Daoy (cell line): ENCODE data around the gene DOC2A. TPM values are rescaled to one million over a fixed set of nuclear protein-coding genes. Genes with fewer than 3 reads are reported as not detected.
"Not testable (repeated sequence)": the region's sequence is repeated elsewhere in the genome, so short reads cannot be mapped to it uniquely, and the experiment has no call there.

Source experiments
- DNase-seq: peaks from one replicate; pipeline ENCODE4 v3.0.0-alpha.2; 2015; ENCODE audit warnings: low read depth
- total RNA-seq: library from RNA; depleted of rRNA; stranded (reverse); fragments of >200 nt; shearing (Covaris generic); gene quantifications from 2 replicates; pipeline ENCODE4 v1.2.3, GENCODE V29; 2014; rRNA removed

DOC2A gene
- total RNA-seq, 1 experiment from 2014 or later: not detected

DNA sequence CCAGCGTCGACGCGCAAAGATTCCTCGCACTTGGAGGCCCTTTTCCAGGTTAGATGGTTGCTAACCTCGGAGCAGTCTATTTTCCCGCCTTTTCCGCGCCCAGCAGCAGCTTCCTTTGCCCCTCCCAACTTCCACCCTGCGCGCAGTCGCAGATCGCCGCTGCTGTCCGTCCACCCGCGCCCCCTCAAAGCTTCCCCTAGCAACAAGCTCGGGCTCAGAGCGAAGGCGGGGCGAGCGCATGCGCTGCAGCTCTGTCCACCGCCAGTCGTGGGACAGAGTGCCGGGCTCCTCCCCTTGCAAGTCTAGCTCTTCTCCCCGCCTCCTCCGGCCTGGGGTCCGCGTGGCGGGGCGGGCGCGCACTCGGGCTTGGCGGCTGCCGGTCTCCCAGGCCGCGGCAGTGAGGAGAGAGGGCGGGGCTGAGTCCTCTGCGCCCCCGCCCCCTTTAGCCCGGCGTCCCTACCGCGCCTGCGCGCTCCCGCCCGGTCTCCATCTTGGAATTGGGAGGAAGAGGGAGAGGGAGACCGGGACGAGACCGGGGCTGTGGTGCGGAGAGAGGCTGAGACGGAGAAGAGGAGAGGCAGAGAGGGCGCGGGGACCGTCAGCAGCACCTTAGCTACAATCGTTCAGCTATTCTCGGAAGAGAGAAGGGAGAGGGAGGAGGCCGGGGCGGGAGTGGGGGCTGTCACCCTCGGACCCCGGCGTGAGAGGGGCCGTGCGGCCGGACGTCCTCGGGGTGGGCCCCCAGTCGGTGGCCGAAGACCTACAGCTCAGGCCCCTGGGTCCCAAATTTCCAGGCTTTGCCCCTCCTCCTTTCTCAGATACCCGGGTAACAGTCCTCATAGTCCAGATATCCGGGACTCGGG, 37.2 kb downstream of the DOC2A start, which contains the start of gene TAOK2:
TAOK2 (plus strand) TSS at position 485 of the 863 bp plus-strand sequence. CDS start 3,905 bp downstream, outside the sequence.
- DNase-seq: peak; percentile 98

DNA sequence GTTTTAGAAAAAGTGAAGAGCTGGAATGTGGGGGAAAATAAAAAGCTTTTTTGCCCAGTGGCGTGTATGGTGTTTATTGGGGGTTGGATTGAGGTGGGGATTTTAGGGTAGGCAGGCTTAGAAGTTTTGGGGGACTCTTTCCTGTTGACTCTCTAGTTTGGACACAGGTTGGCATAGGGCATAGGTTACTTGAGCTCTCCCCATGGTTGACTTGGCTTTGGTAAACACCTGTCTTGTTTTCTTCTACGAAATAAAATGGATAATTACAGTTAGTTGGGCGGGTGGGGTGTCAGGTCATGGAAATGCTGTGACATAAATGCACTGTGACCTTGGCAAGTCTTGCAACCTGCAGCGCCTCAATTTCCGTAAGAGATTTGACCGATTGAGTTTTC, 37.8 kb downstream of the DOC2A start:
- no peak for DNase-seq

DNA sequence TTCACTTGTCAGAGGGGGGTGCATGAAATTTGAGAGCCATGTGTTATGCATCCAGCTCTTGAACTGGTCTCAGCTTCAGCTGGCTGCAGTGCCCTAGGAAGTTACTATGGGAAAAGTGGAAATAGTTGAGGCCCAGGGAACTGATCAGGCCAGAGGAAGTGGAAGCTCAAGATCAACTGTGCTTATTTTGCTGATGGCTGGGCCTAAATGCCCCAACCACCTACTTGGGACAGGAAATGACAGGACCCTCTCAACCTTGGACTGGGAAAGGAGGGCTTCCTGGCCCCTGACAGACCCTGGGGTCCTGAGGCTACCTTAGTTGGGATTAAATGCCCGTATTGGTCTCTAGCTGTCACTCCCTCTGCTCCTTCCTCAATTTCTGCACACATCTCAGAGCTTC, 38.3 kb downstream of the DOC2A start:
- DNase-seq: no peak

DNA sequence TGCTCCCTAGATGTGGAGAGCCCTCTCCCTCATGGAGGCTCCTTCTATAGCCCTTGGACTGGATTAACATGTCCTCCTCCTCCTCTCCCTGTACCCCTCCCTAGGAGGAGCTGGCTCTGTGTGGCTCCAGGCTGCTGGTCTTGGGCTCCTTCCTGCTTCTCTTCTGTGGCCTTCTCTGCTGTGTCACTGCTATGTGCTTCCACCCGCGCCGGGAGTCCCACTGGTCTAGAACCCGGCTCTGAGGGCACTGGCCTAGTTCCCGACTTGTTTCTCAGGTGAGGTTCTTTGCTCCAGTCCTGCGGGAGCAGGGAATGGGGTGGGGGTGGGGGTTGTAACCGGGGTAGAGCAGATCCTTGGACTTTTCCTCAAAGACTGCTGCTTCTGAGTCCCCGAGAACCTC, 39.5 kb downstream of the DOC2A start:
- DNase-seq: no peak

DNA sequence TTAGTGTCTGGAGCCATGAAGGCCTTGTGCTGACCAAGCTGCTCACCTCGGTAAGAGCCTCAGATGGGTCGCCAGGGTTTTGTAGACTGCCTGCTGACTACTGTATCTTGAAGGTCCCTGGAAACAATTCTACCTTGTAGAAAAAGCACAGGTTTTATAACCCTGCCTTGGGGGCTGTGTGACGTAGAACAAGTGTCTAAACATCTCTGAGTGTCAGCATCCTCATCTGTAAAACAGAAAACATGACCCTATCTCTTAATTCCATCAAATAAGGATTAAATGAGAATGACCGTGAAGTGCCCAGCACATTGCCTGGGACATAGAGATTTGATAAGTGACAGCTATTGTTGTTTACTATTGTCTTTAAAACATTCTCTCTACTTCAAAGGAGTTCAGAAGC, 42.6 kb downstream of the DOC2A start:
- DNase-seq: no peak

DNA sequence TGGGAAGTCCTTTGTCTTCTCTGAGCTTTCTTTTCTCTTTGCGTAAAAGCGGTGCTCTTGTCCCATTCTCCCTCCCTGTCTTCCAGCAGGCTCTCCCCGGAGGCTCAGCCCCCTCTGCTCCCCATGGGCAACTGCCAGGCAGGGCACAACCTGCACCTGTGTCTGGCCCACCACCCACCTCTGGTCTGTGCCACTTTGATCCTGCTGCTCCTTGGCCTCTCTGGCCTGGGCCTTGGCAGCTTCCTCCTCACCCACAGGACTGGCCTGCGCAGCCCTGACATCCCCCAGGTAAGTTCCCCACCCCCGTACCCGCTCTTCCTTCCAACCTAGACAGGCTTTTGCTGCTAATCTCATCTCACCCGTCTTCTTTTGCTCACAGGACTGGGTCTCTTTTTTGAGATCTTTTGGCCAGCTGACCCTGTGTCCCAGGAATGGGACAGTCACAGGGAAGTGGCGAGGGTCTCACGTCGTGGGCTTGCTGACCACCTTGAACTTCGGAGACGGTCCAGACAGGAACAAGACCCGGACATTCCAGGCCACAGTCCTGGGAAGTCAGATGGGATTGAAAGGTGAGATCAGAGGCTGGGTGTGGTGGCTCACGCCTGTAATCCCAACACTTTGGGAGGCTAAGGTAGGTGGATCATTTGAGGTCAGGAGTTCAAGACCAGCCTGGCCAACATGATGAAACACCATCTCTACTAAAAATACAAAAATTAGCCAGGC, 47.6 kb downstream of the DOC2A start:
- DNase-seq: no peak

DNA sequence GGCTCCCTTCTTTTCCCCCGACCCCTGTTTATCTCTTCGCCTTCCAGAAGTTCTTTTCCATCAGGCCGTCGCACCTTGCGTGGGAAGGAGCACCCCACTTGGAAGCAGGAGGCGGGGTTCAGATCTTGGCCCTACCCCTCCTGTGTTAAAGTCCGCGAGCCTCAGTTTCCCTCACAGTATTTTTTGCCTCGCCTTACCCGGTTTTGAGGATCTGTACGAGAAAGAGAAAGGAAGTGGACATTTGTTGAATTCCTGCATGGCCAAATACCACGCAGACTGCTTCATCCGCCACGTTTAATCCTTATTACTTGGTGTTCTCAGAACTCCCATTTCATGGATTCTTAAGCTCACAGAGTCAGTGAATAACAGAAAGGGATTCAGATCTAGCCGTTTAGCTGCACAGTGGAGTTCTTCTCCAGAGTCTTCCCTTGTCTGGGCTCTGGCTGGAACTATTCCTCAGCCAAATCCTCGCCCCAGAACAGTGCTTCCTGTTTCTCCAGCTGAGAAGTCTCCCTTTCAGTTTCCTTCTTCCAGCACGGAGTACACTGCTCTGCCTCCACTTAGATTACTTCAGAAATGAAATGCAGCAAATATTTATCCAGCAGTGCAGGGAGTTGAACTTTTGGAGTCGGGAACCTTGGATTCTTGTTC, 48.4 kb downstream of the DOC2A start:
- peak; percentile 27 for DNase-seq

DNA sequence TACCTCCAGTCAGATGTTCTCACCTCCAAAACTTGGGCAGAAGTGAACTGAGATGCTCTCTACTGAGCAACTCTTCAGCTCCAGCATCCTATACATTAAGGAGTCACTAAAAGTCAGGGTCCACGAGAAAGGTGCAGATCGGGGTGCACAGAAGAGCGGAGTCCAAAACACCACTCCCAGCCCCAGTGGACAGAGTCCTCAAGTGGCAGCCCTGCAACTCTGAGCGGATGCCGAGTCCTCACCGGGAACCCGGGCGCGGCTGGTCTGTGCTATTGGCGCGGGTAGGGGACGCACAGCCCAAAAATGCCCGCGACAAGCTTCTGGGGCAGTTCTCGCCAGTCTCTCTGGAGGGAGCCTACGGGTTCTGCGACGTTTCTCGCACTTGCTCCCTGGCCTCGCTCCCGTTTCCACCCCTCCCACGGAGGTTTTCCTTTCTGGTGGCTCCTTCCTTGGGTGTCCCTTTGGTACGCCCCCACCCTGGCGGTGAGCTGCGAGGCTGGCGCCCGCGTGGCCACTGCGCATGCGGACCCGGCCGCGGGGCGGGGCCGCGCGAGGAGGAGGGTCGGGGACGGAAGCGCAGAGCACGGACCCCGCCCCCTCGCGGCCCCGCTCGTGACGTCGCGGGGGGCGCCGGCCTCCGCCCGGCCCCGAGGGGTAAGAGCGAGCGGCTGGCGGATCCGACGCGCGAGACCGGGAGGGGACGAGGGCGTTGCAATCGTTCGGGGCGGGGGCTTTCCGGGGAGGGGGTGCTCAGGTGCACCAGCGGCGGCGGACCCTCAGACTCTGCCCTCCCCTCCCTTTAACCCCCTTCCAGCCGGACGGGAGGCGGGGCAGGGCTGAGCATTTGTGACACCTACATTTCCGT, 49.1 kb downstream of the DOC2A start, which contains the start of gene TMEM219:
TMEM219 (plus strand) TSS at position 601 of the 865 bp plus-strand sequence. CDS start 1,065 bp downstream, outside the sequence.
- peak; percentile 90 for DNase-seq

- no peak for DNase-seq
Observed at GRCh38 chr16:29961127-29961478, 49.7 kb downstream of the DOC2A start.

DNA sequence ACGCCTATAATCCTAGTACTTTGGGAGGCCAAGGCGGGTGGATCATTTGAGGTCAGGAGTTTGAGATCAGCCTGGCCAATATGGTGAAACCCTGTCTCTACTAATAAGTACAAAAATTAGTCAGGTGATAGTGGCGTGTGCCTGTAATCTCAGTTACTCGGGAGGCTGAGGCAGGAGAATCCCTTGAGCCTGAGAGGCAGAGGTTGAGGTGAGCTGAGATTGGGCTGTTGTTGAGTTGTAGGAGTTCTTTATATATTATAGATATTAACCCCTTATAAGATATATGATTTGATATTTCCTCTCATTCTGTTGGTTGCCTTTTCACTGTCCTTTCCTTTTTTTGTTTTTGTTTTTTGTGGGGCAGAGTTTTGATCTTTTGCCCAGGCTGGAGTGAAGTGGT, 51.0 kb downstream of the DOC2A start:
- DNase-seq: not testable (repeated sequence)

DNA sequence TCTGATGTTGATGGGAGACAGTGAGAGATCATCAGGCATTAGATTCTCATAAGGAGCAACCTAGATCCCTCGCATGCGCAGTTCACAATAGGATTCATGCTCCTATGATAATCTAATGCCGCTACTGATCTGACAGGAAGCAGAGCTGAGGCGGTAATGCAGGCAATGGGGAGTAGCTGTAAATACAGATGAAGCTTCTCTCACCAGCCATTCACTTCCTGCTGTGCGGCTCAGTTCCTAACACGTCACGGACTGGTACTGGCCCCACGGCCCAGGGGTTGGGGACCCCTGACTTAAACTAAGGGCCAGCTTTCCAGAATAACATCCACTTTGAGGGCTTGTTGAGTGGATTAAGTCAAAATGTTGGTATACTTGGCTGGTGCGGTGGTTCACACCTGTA, 51.5 kb downstream of the DOC2A start:
- no peak for DNase-seq

- DNase-seq: no peak
Observed at GRCh38 chr16:29958756-29959155, 52.1 kb downstream of the DOC2A start.

Other genes with a start within 250 kb of the DOC2A start
- gene ZG16, start 232.8 kb downstream of the DOC2A start, total RNA-seq: not detected in 2 replicates
- 104 and 111 TPM in 2 replicates for gene KIF22, start 220.3 kb downstream of the DOC2A start, total RNA-seq
- 120 and 132 TPM in 2 replicates for gene MAZ, start 204.5 kb downstream of the DOC2A start, total RNA-seq
- 0.29 TPM in 1 of 2 replicates, not detected in the other for gene PRRT2, start 198.8 kb downstream of the DOC2A start, total RNA-seq
- 50.0 and 78.6 TPM in 2 replicates for gene PAGR1, start 194.9 kb downstream of the DOC2A start, total RNA-seq
- 60.5 and 71.4 TPM in 2 replicates for gene MVP, start 190.6 kb downstream of the DOC2A start, total RNA-seq
- 33.5 and 46.1 TPM in 2 replicates for gene CDIPT, start 147.8 kb downstream of the DOC2A start, total RNA-seq
- 2.6 and 27.0 TPM in 2 replicates for gene SEZ6L2, start 111.5 kb downstream of the DOC2A start, total RNA-seq
- 0.89 and 2.2 TPM in 2 replicates for gene ASPHD1, start 110.5 kb downstream of the DOC2A start, total RNA-seq
- gene KCTD13, start 84.8 kb downstream of the DOC2A start, total RNA-seq: 9.0 and 24.2 TPM in 2 replicates
- 39.8 and 41.9 TPM in 2 replicates for gene TMEM219, start 48.9 kb downstream of the DOC2A start, total RNA-seq
- 25.2 and 26.5 TPM in 2 replicates for gene TAOK2, start 37.2 kb downstream of the DOC2A start, total RNA-seq
- 8.8 and 14.0 TPM in 2 replicates for gene HIRIP3, start 15.4 kb downstream of the DOC2A start, total RNA-seq
- gene INO80E, start 14.8 kb downstream of the DOC2A start, total RNA-seq: 70.8 and 136 TPM in 2 replicates
- gene C16orf92, start 12.2 kb upstream of the DOC2A start, total RNA-seq: not detected in 2 replicates
- not detected in 2 replicates for gene TLCD3B, start 20.2 kb upstream of the DOC2A start, total RNA-seq
- gene ALDOA, start 54.7 kb upstream of the DOC2A start, total RNA-seq: 781 and 887 TPM in 2 replicates
- 81.4 and 113 TPM in 2 replicates for gene PPP4C, start 65.0 kb upstream of the DOC2A start, total RNA-seq
- gene TBX6, start 80.9 kb upstream of the DOC2A start, total RNA-seq: not detected in 2 replicates
- gene YPEL3, start 85.2 kb upstream of the DOC2A start, total RNA-seq: 0.21 and 1.0 TPM in 2 replicates
- gene GDPD3, start 102.5 kb upstream of the DOC2A start, total RNA-seq: 0.57 and 0.77 TPM in 2 replicates
- gene MAPK3, start 112.2 kb upstream of the DOC2A start, total RNA-seq: 7.6 and 11.3 TPM in 2 replicates
- 4.3 and 25.4 TPM in 2 replicates for gene CORO1A, start 172.6 kb upstream of the DOC2A start, total RNA-seq
- gene BOLA2B, start 182.6 kb upstream of the DOC2A start, total RNA-seq: 1,051 and 1,320 TPM in 2 replicates
- 48.1 and 67.8 TPM in 2 replicates for gene SLX1A, start 182.8 kb upstream of the DOC2A start, total RNA-seq
- 4.9 and 12.8 TPM in 2 replicates for gene SULT1A3, start 188.2 kb upstream of the DOC2A start, total RNA-seq
- 0.86 and 1.1 TPM in 2 replicates for gene NPIPB13, start 237.5 kb upstream of the DOC2A start, total RNA-seq